Measurements from ENCODE around the gene BARD1.
A peak's percentile ranks its signal among the peaks of the same experiment; 100 is the strongest.
"Not testable (repeated sequence)": the region's sequence is repeated elsewhere in the genome, so short reads cannot be mapped to it uniquely, and the experiment has no call there.

BARD1 gene

GRCh38 chr2:214808981-214809750 lies at the start of gene BARD1:
BARD1 (minus strand) TSS chr2:214809683; CDS start chr2:214809569, 114 bp downstream.
- peak; percentile 72 for DNase-seq (ENCODE audit: low spot score)

- DNase-seq (ENCODE audit: low spot score), result peak; percentile 28
These were observed 46.7 kb upstream of the BARD1 start for GRCh38 chr2:214856137-214856536.

DNA sequence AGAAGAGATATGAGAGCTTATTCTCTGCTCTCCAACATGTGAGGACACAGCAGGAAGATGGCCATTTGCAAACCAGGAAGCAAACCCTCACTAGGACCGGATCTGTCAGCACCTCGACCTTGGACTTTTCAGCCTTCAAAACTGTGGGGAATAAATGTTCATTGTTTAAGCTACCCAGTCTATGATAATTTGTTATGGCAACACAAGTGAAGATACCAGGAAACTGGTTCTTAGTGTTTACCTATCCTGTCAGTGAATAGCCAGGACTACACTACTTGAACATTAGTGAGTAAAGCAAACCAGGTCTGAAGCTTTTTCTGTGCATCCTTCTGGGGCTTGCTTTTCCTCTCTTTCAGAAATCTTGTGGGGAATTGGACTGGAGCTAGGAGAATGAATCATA lies 44.4 kb upstream of the BARD1 start:
- no peak for DNase-seq (ENCODE audit: low spot score)

DNA sequence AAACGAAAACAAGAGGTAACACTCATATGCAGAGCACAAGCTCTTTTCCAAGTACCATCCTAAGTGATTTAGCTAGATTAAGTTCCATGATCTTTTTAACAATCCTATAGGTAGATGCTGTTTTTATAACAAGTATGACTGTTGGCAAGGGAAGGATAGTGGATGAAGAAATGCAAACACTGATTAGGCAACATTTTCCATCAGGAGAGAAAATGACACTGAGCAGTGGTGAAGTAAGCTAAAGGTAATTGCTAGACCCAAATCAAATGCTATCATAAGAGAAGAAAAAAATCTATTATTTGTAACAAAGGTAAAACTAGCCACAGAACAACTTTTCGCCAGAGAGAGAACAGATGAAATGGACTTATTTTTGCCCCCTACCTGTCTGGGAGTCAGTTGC lies 34.3 kb upstream of the BARD1 start:
- no peak for DNase-seq (ENCODE audit: low spot score)

- no peak for DNase-seq (ENCODE audit: low spot score)
These were observed 30.0 kb upstream of the BARD1 start for GRCh38 chr2:214839464-214839863.

DNA sequence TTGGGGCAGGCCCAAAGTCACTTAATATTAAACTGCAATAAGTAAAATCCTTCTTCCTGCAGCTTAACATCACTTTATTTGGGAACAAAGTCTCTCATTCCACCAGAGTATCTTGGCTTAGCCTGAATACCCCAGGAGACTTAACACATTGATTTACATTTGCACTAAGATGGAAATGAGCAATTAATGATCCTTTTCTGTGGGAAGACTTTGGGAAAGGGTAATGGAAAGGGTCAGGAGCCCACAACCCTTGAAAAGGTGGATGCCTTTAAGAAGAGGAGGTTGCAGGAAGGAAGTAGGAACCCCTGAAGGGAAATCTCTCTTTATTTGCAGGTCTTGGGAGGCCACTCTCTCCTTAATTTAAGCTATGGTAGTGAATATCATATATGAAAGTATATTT lies 28.0 kb upstream of the BARD1 start:
- DNase-seq (ENCODE audit: low spot score), result no peak

DNA sequence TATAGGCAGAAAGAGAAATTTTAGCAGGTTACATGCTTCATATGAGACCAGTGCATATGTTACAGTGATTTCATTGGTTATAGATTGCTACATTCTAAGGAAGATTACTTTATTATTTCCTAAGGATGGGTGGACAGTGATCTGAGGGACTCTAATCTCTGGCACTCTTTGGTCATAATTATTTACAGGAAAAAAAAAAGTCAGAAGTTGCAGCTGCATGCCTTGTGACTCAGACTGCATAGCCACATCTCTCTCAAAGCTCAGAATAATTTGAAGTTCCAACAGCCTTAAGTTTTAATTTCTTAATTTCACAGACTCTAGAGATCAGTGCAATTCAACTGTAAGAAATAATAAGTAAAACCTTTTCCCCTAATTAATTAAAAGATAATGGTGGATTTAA lies 27.1 kb upstream of the BARD1 start:
- DNase-seq (ENCODE audit: low spot score), result peak; percentile 26

- peak; percentile 24 for DNase-seq (ENCODE audit: low spot score)
These were observed 21.4 kb upstream of the BARD1 start for GRCh38 chr2:214830794-214831346.

GRCh38 chr2:214816008-214816533 lies 6.6 kb upstream of the BARD1 start:
- no peak for DNase-seq (ENCODE audit: low spot score)

DNA sequence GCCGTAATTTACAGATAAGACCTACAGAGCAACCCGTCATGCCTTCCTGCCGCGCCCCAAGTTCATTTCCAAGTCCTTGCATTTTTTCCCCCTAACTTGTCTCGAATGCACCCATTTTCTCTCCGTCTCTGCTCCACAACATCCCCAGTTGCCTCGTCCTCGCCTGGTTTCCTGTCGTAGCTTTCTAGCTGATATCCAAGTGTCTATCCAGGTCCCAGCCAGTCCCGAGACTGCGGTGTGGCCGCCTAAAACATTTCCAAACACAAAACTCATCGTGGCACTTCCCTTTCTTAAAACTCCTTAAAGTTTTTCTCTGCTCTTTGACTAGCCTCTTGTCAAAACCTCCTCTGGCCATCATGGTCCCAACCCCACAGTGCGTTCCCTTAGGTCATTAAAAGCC lies 1.2 kb upstream of the BARD1 start:
- peak; percentile 5 for DNase-seq (ENCODE audit: low spot score)

- peak; percentile 99 for DNase-seq (ENCODE audit: low spot score)
These were observed 475 bp upstream of the BARD1 start for GRCh38 chr2:214809751-214810564.

- no peak for DNase-seq (ENCODE audit: low spot score)
These were observed 1.8 kb downstream of the BARD1 start for GRCh38 chr2:214807653-214808052.

DNA sequence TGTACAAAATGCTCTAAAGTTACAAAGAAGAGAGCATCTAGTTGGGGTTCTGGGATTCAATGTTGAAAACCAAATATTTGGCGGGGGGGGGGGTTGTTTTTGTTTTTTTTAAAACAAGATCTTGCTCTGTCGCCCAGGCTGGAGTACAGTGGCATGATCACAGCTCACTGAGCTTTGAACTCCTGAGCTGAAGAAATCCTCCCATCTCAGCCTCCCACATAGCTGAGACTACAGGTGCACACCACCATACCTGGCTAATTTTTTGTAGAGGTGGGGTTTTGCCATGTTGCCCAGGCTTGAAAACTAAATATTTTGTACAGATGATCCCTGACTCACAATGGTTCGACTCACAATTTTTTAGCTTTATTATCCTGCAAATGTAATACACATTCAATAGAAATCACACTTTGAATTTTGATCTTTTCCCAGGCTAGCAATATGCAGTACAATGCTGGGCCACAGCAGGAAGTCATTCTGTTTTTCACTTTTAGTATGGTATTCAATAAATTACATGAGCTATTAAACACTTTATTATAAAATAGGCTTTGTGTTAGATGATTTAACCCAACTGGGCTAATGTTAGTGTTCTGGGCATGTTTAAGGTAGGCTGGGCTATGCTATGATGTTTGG lies 7.6 kb downstream of the BARD1 start:
- DNase-seq (ENCODE audit: low spot score), result no peak

DNA sequence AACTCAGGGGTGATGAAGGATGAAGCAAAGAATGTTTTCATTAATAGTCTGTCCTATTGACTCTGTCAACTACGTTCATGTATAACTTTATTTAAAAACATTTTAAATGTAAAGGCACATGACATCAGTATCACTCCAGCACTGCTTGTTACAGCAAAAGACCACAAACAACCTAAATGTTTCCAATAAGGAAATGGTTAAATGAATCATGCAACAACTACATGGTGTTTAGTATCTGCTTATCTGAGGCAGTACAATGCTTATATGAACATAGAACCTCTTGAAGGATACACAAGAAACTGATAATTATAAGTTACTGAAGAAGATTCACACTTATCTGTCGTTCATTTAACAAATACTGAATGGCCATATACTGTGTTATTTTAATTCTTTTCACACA lies 8.4 kb downstream of the BARD1 start:
- no peak for DNase-seq (ENCODE audit: low spot score)

GRCh38 chr2:214800180-214800579 lies 9.3 kb downstream of the BARD1 start:
- DNase-seq (ENCODE audit: low spot score), result no peak

DNA sequence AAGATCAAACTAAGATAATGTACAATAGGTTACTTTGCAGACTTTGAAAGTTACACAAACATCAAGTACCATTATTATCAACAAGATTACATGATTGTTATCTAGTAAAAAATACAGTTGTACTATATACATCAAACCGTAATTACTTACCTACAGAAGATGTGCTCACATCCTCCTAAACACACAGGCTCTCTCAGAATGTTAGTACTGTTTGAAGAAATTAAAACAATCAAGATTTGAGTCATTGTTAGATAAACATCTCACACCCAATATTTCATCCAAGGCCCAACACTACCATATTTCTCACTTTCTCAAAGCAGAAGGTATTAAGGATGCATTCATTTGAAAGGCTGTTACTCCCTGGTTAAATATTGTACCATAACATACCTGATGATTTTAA lies 12.6 kb downstream of the BARD1 start:
- DNase-seq (ENCODE audit: low spot score), result no peak

- not testable (repeated sequence) for DNase-seq (ENCODE audit: low spot score)
These were observed 26.3 kb downstream of the BARD1 start for GRCh38 chr2:214783181-214783580.

DNA sequence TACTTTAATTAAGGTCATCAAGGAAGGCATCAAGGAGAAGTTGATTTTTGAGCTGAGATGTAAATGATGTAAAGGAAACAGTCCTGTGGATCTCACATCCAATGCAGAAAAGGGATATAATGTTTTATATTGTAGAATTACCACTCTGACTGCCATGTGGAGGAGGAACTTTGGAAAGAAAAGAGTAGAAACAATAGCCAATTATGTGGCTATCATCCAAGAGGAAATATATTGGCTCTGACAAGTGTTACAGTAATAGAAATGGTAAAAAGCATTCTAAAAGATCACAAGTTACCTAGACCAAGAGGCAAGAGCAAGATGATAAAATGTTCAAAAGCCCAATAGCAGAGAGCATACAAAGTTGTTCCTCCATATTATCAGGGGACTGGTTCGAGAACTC lies 26.8 kb downstream of the BARD1 start:
- DNase-seq (ENCODE audit: low spot score), result no peak

DNA sequence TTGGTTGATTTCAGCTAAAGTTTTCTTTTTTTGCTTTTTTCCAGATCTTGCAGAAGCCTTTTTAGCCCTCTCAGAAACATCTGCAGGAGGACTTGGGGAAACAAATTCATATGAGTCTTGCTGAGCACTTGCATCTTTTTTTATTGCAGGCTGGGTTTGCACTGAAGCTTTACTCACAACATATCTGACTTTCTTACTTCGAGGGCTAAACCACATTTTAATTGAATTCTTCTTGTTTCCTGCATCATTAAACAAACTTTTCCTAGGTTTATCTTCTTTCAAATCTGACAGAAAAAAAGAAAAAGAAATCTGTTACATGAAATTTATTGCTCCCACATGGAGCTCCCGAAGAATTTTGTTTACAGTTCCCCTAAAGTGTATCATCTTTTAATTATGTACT lies 28.3 kb downstream of the BARD1 start:
- no peak for DNase-seq (ENCODE audit: low spot score)

DNA sequence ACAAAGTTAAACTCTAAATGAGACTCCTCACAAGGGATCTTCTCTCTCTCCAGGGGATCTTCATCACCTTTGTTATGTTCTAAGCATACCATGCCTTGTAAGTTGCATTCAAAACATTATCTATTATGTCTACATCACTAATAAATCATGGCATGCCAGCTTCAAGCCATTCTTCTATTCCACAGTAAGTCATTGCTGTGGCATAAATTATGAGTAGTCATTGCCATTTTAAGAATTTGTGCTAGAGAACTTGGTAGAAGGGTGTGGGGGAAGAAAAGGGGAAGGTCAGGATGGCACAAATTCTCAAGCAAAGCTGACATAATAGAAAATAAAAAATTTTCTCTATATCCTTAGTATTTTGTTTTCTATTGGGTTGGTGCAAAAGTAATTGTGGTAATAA lies 33.5 kb downstream of the BARD1 start:
- no peak for DNase-seq (ENCODE audit: low spot score)

DNA sequence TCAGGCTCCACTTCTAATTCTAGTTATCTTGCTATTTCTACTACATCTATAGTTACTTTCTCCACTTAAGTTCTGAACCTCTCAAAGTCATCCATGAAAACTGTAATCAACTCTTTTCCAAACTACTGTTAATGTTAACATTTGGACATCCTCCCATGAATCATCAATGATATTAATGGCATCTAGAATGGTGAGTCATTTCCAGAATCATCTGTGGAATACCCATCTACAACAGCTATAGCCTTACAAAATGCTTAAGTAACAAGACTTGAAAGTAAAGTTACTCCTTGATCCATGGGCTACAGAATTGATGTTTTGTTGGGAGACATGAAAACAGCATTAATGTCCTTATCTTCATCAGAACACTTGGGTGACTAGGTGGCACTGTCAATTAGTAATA lies 35.4 kb downstream of the BARD1 start:
- DNase-seq (ENCODE audit: low spot score), result peak; percentile 11

GRCh38 chr2:214772443-214773015 lies 37.0 kb downstream of the BARD1 start:
- no peak for DNase-seq (ENCODE audit: low spot score)
